Loucy (cell line): Measurements from ENCODE around the gene WDR93.

Experiments used
- H2AFZ ChIP-seq: fragments of 200-600 bp; sonication (generic); 2 replicates; pipeline ENCODE4 v1.6.0; 2016; ENCODE audit warnings: antibody characterized with exemption, mild to moderate bottlenecking, low read length, moderate library complexity
- H3F3A ChIP-seq: fragments of 200-600 bp; 2 replicates; pipeline ENCODE4 v1.6.0; 2016; ENCODE audit warnings: antibody characterized with exemption, low read depth, mild to moderate bottlenecking
- H3K27me3 ChIP-seq: fragments of 200-600 bp; sonication (generic); 2 replicates; pipeline ENCODE4 v1.6.1; 2014; ENCODE audit warnings: low read length, mild to moderate bottlenecking; ENCODE audit not compliant: insufficient read depth, poor library complexity, severe bottlenecking
- H3K36me3 ChIP-seq: fragments of 200-600 bp; sonication (generic); 2 replicates; pipeline ENCODE4 v1.6.1; 2016; ENCODE audit warnings: low read length; ENCODE audit not compliant: insufficient read depth
- H3K4me1 ChIP-seq: fragments of 200-600 bp; sonication (generic); 2 replicates; pipeline ENCODE4 v1.5.1; 2014; ENCODE audit warnings: low read length, mild to moderate bottlenecking; ENCODE audit not compliant: insufficient read depth, poor library complexity, severe bottlenecking
- H3K4me2 ChIP-seq: fragments of 200-600 bp; sonication (generic); 2 replicates; pipeline ENCODE4 v1.6.0; 2014; ENCODE audit warnings: antibody characterized with exemption, low read length, low read depth, mild to moderate bottlenecking; ENCODE audit not compliant: poor library complexity, severe bottlenecking
- H3K4me3 ChIP-seq: fragments of 200-600 bp; sonication (generic); 2 replicates; pipeline ENCODE4 v1.5.1; 2014; ENCODE audit warnings: low read length, mild to moderate bottlenecking, mixed read lengths; ENCODE audit not compliant: poor library complexity, severe bottlenecking
- H3K79me2 ChIP-seq: fragments of 200-600 bp; sonication (generic); 2 replicates; pipeline ENCODE4 v1.6.1; 2014; ENCODE audit warnings: low read length; ENCODE audit not compliant: insufficient read depth
- H3K9ac ChIP-seq: fragments of 200-600 bp; sonication (generic); 2 replicates; pipeline ENCODE4 v1.6.0; 2014; ENCODE audit warnings: mild to moderate bottlenecking, low read depth, low read length, moderate library complexity; ENCODE audit not compliant: poor library complexity, severe bottlenecking
- H3K9me2 ChIP-seq: fragments of 200-600 bp; sonication (generic); replicated peaks from 2 replicates; pipeline ENCODE4 v1.6.1; 2016; ENCODE audit warnings: low read depth, low read length, mixed read lengths
- H3K9me3 ChIP-seq: fragments of 200-600 bp; sonication (generic); 2 replicates; pipeline ENCODE4 v1.6.1; 2014; ENCODE audit warnings: mild to moderate bottlenecking, antibody characterized with exemption, low read length, low read depth; ENCODE audit not compliant: insufficient read depth
- H4K20me1 ChIP-seq: fragments of 200-600 bp; sonication (generic); 2 replicates; pipeline ENCODE4 v1.6.0; 2014; ENCODE audit warnings: antibody characterized with exemption, low read length, mild to moderate bottlenecking; ENCODE audit not compliant: insufficient read depth, poor library complexity, severe bottlenecking
- CTCF ChIP-seq: fragments of 200-600 bp; sonication (generic); conservative IDR thresholded peaks from 2 replicates; pipeline ENCODE4 v1.5.1; 2014; ENCODE audit warnings: mild to moderate bottlenecking, antibody characterized with exemption, low read length
- EZH2phosphoT487 ChIP-seq: fragments of 200-600 bp; IDR thresholded peaks from 2 replicates; pipeline ENCODE4 v1.6.1; 2018; ENCODE audit warnings: antibody characterized with exemption, mild to moderate bottlenecking, moderate library complexity, borderline replicate concordance

The WDR93 gene

GRCh38 chr15:89652131-89652530 is 38.5 kb upstream of the WDR93 start:
- H3K4me3 ChIP-seq: no peak overlapping the region

GRCh38 chr15:89652666-89653065 is 37.9 kb upstream of the WDR93 start:
- Histone ChIP-seq H3K9ac (no peak overlapping the region), H3K27me3 (no peaks in the 10 kb centered on the region), H3K4me2 (no peak overlapping the region), H3K9me2 (no peaks in the 10 kb centered on the region), H3F3A (peaks cover 5% of the 10 kb centered on the region; the same call in 1 of the 2 replicates), H2AFZ (no peak overlapping the region), H3K36me3 (no peaks in the 10 kb centered on the region), H3K9me3 (no peaks in the 10 kb centered on the region), H3K79me2 (no peaks in the 10 kb centered on the region), H3K4me1 (peaks cover 15% of the 10 kb centered on the region), H4K20me1 (no peaks in the 10 kb centered on the region), H3K4me3 (no peak overlapping the region)
- TF ChIP-seq EZH2phosphoT487 (no peak), CTCF (no peak)

More at GRCh38 chr15:89652131-89652530, 38.5 kb upstream of the WDR93 start:
- no peak overlapping the region for H3K9ac ChIP-seq
- peaks cover 5% of the 10 kb centered on the region; the same call in 1 of the 2 replicates for H3F3A ChIP-seq
- H3K9me3 ChIP-seq: no peaks in the 10 kb centered on the region
- TF ChIP-seq EZH2phosphoT487: no peak
- no peak for TF ChIP-seq CTCF
- H4K20me1 ChIP-seq: no peaks in the 10 kb centered on the region
- no peaks in the 10 kb centered on the region for H3K27me3 ChIP-seq
- no peak overlapping the region for H2AFZ ChIP-seq
- peaks cover 15% of the 10 kb centered on the region for H3K4me1 ChIP-seq
- no peaks in the 10 kb centered on the region for H3K9me2 ChIP-seq
- no peaks in the 10 kb centered on the region for H3K36me3 ChIP-seq
- H3K79me2 ChIP-seq: no peaks in the 10 kb centered on the region
- H3K4me2 ChIP-seq: no peak overlapping the region

DNA sequence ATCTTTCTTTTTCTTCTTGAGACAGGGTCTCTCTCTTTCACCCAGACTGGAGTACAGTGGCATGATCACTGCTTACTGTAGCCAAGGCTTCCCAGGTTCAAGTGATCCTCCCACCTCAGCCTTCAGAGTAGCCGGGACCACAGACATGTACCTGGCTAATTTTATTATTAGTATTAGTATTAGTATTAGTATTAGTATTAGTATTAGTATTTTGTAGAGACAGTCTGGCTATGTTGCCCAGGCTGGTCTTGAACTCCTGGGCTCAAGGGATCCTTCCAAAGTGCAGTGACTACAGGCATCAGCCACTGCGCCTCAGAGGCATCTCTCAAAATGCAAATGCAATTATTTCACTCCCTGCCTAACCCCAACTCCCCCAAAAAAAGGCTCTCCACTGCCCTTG is 37.0 kb upstream of the WDR93 start:
- H3K4me2 ChIP-seq: no peak overlapping the region
- no peaks in the 10 kb centered on the region for H3K36me3 ChIP-seq
- TF ChIP-seq CTCF (no peak), EZH2phosphoT487 (no peak)
- H3K4me1 ChIP-seq: peaks cover 15% of the 10 kb centered on the region
- H3K9ac ChIP-seq: no peak overlapping the region
- H3K9me2 ChIP-seq: no peaks in the 10 kb centered on the region
- H3K79me2 ChIP-seq: no peaks in the 10 kb centered on the region
- H2AFZ ChIP-seq: no peak overlapping the region
- no peak overlapping the region for H3K4me3 ChIP-seq
- no peaks in the 10 kb centered on the region for H3K27me3 ChIP-seq
- no peaks in the 10 kb centered on the region for H3K9me3 ChIP-seq
- no peaks in the 10 kb centered on the region for H4K20me1 ChIP-seq
- H3F3A ChIP-seq: peaks cover 5% of the 10 kb centered on the region; the same call in 1 of the 2 replicates
